Activated T-helper 2 cell treated with anti-CD3 and anti-CD28 coated beads, Interferon-gamma antibody, Interleukin-2, Interleukin-4, amounts not matched to agents 10 μg/mL and 5 μg/mL and 100 μg/mL, durations not matched to agents 14 hours and 24 hours and 36 hours (primary cell): ENCODE results near the gene ENOX1. TPM values are rescaled to one million over a fixed set of nuclear protein-coding genes. Genes with fewer than 3 reads are reported as not detected.
A peak's percentile ranks its signal among the peaks of the same experiment; 100 is the strongest.

ENCODE experiments used
- DNase-seq: peaks from one replicate; pipeline ENCODE4 v3.0.0; 2021; ENCODE audit warnings: low spot score
- H3K27ac Mint-ChIP-seq: one replicate; pipeline ENCODE4 v1.8.0; 2021; ENCODE audit warnings: mixed read lengths
- H3K27me3 Mint-ChIP-seq: one replicate; pipeline ENCODE4 v1.8.0; 2021; ENCODE audit warnings: low read depth, mixed read lengths
- H3K36me3 Mint-ChIP-seq: one replicate; pipeline ENCODE4 v1.8.0; 2021; ENCODE audit warnings: low read depth, mixed read lengths
- H3K4me1 Mint-ChIP-seq: one replicate; pipeline ENCODE4 v1.8.0; 2021; ENCODE audit warnings: low read depth, mixed read lengths
- H3K4me3 Mint-ChIP-seq: one replicate; pipeline ENCODE4 v1.8.0; 2021; ENCODE audit warnings: low read depth, mild to moderate bottlenecking, moderate library complexity, mixed read lengths
- H3K9me3 Mint-ChIP-seq: one replicate; pipeline ENCODE4 v1.8.0; 2021; ENCODE audit warnings: mixed read lengths
- intact Hi-C: fragments of 100-400 bp; cut with micrococcal nuclease; formaldehyde crosslinking; loops from one replicate; pipeline ENCODE4 v1.15.1; 2023
- total RNA-seq: library from RNA; stranded (reverse); gene quantifications from 2 replicates; pipeline ENCODE4 v1.2.3, GENCODE V29; 2022

The ENOX1 gene
- total RNA-seq, 1 donor from 2014 or later, result 0.18 TPM

DNA sequence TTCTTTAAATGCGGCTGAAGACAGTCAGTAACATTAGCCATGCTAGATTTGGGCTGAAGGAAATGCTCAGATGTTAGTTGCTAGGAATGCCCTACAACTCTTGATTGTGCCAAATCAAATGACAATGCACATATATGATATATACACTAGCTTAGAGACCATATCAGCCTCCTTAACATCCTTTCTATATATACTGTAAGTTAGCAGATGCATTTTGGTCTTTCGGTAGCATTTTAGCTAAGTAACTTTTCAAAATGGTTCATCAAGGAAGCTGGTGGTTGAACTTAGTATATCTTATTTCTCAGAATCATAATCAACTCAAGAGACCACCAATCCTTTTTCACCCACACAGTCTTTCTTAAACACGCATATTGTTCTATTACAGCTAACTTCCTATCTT is 14.1 kb upstream of the ENOX1 start:
- no peaks in the 10 kb centered on the region for H3K9me3 Mint-ChIP-seq
- intact Hi-C loops, result no loop called here
- H3K27ac Mint-ChIP-seq, result no peak overlapping the region
- no peak overlapping the region for H3K4me3 Mint-ChIP-seq
- H3K4me1 Mint-ChIP-seq, result peaks cover 15% of the 10 kb centered on the region
- no peaks in the 10 kb centered on the region for H3K36me3 Mint-ChIP-seq
- peaks cover 30% of the 10 kb centered on the region for H3K27me3 Mint-ChIP-seq
- DNase-seq, result no peak

- H3K27me3 Mint-ChIP-seq, result peaks cover 40% of the 10 kb centered on the region
- H3K4me1 Mint-ChIP-seq, result peaks cover 12% of the 10 kb centered on the region
Observed at GRCh38 chr13:43799191-43799590, 12.4 kb upstream of the ENOX1 start.

GRCh38 chr13:43797869-43798268 is 11.1 kb upstream of the ENOX1 start:
- H3K4me1 Mint-ChIP-seq, result peaks cover 12% of the 10 kb centered on the region
- DNase-seq, result no peak
- intact Hi-C loops, result loop anchor here (5.0 kb wide), 1 partner anchor 1301 kb away; no protein-coding TSS in a partner anchor
- no peaks in the 10 kb centered on the region for H3K36me3 Mint-ChIP-seq
- no peaks in the 10 kb centered on the region for H3K9me3 Mint-ChIP-seq
- no peak overlapping the region for H3K27ac Mint-ChIP-seq
- H3K4me3 Mint-ChIP-seq, result no peak overlapping the region
- H3K27me3 Mint-ChIP-seq, result peaks cover 43% of the 10 kb centered on the region

More at GRCh38 chr13:43799191-43799590, 12.4 kb upstream of the ENOX1 start:
- no peak overlapping the region for H3K4me3 Mint-ChIP-seq
- no peaks in the 10 kb centered on the region for H3K9me3 Mint-ChIP-seq
- no peak for DNase-seq
- H3K36me3 Mint-ChIP-seq, result no peaks in the 10 kb centered on the region
- no peak overlapping the region for H3K27ac Mint-ChIP-seq
- intact Hi-C loops, result loop anchor here (5.0 kb wide), 1 partner anchor 1302 kb away; no protein-coding TSS in a partner anchor

DNA sequence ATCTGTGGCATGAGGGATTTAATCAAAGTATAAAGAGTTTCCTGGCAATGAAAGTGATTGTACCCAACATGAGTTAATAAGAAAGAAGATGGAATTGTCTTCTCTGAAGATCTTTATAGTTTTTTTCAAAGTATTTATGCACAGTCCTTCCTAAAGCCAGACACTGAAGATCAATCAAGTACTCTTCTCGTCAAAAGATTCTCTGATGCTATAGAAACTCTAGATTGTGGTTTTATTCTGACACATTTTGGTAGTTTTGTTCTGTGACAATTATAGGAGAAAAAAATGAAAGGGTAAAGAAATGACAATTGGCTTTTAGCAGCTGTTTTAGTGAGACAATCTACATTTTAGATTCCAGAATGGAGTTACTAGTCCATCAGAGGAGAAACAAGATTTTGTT is 10.4 kb upstream of the ENOX1 start:
- no peak for DNase-seq
- no peaks in the 10 kb centered on the region for H3K36me3 Mint-ChIP-seq
- H3K4me1 Mint-ChIP-seq, result peaks cover 12% of the 10 kb centered on the region
- H3K27ac Mint-ChIP-seq, result peak overlapping the region; percentile 47
- peaks cover 42% of the 10 kb centered on the region for H3K27me3 Mint-ChIP-seq
- intact Hi-C loops, result loop anchor here (5.0 kb wide), 1 partner anchor 1300 kb away; no protein-coding TSS in a partner anchor
- H3K4me3 Mint-ChIP-seq, result no peak overlapping the region
- H3K9me3 Mint-ChIP-seq, result no peaks in the 10 kb centered on the region

DNA sequence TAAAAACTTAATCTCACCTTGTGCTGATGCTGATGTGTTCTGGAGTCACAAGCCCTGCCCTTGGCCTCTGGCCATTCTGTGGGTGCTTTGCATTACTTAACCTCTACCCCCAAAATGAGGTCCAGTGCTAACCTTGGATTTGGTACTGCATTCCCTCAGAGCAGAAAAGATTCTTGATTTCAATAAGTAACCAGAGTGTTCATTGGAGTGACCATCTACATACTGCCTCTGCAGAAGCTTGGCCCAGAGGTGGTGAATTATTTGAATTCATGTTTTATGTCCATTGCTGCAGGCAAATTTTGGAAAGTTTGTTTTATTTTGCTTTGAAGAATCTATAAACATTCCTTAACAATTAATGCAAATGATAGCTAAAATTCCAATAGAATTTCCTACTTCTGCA is 7.6 kb upstream of the ENOX1 start:
- Mint-ChIP-seq H3K4me1 (peaks cover 12% of the 10 kb centered on the region), H3K27ac (no peak overlapping the region), H3K27me3 (peaks cover 54% of the 10 kb centered on the region), H3K36me3 (no peaks in the 10 kb centered on the region), H3K4me3 (no peak overlapping the region), H3K9me3 (no peaks in the 10 kb centered on the region)
- intact Hi-C loops, result no loop called here
- DNase-seq, result no peak

DNA sequence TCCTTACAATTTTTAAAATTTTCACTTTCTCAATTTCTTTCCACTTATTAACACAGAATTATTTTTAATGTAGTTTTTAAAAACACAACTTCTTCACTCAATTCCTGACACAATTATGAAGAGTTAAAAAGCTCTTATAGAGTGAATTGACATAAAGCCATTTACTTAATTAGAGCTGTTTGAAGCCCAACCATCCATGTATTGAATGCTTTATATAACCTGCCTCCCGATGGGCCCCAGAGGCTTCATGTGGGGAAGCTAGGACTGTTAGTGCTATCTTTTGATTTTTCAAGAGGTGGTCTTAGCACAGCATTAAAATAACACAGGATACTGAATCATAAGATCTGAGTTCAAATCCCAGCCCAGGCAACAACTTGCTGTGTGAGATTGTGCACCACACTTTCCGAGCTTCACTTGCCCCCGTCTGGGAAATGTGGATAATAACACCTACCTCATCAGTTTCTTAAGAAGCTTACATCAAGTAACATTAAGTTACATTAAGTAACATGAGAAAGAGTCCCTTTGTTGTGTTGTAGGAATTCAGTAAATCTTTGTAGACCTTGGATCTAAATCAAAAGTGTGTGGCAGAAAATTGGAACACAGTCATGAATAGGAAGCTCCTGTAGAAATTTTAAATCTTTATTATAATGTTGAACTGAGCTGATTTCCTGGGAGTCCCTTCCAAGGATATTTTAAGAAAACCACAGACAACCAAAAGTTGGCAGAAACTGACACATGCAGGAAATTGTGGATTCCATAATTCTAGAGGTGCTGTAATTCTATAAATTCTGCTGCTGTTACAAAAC is 5.5 kb upstream of the ENOX1 start:
- intact Hi-C loops, result no loop called here
- Mint-ChIP-seq H3K9me3 (no peaks in the 10 kb centered on the region), H3K27ac (no peak overlapping the region), H3K4me3 (no peak overlapping the region), H3K36me3 (no peaks in the 10 kb centered on the region), H3K27me3 (peaks cover 62% of the 10 kb centered on the region), H3K4me1 (peaks cover 10% of the 10 kb centered on the region)
- DNase-seq, result no peak

DNA sequence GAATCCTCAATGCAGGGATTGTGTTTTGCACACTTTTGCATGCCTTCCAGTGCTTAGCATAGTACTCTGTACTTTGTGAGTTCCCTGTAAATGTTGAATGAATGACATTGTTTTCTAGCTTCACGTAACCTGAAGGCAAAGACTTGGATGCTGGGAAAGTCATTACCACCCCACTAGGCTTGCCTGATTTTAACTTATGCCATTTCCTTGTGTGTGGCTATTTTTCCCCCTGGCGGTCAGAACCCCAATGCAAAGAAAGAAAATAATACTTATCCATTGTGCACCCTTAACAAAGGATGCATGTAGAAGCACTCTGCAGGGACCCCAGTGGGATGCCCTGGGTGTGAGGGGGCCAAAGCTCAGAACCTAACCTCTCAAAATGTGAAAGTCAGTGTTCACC is 1.2 kb upstream of the ENOX1 start:
- intact Hi-C loops, result no loop called here

GRCh38 chr13:43787518-43787891 is 733 bp upstream of the ENOX1 start:
- Mint-ChIP-seq H3K4me1 (peaks cover 2% of the 10 kb centered on the region), H3K36me3 (no peaks in the 10 kb centered on the region), H3K27ac (no peak overlapping the region), H3K9me3 (no peaks in the 10 kb centered on the region), H3K27me3 (peaks cover 53% of the 10 kb centered on the region), H3K4me3 (peak overlapping the region; percentile 39)
- intact Hi-C loops, result no loop called here
- no peak for DNase-seq

More for the DNA sequence above, 1.2 kb upstream of the ENOX1 start:
- H3K4me1 Mint-ChIP-seq, result peaks cover 2% of the 10 kb centered on the region
- H3K9me3 Mint-ChIP-seq, result no peaks in the 10 kb centered on the region
- no peak for DNase-seq
- H3K27me3 Mint-ChIP-seq, result peaks cover 56% of the 10 kb centered on the region
- no peak overlapping the region for H3K4me3 Mint-ChIP-seq
- H3K36me3 Mint-ChIP-seq, result no peaks in the 10 kb centered on the region
- H3K27ac Mint-ChIP-seq, result no peak overlapping the region

DNA sequence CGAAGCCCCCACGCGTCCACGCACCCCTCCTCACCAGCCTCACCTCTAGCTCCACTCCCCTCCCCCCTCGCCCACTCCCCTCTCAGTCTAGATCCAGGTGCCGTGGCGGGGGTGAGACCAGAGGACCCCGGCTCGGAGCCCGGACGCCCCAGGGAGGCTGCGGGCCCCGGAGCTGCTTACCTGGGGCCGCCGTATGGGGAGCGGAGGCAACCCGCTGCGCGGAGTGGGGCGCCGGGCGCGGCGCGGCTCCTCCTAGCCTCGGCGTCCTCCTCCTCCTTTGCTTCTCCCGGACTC is 353 bp downstream of the ENOX1 start:
- Mint-ChIP-seq H3K4me1 (peaks cover 2% of the 10 kb centered on the region), H3K27ac (no peak overlapping the region), H3K9me3 (no peaks in the 10 kb centered on the region), H3K4me3 (no peak overlapping the region), H3K36me3 (no peaks in the 10 kb centered on the region), H3K27me3 (peaks cover 47% of the 10 kb centered on the region)
- no peak for DNase-seq
- intact Hi-C loops, result no loop called here

DNA sequence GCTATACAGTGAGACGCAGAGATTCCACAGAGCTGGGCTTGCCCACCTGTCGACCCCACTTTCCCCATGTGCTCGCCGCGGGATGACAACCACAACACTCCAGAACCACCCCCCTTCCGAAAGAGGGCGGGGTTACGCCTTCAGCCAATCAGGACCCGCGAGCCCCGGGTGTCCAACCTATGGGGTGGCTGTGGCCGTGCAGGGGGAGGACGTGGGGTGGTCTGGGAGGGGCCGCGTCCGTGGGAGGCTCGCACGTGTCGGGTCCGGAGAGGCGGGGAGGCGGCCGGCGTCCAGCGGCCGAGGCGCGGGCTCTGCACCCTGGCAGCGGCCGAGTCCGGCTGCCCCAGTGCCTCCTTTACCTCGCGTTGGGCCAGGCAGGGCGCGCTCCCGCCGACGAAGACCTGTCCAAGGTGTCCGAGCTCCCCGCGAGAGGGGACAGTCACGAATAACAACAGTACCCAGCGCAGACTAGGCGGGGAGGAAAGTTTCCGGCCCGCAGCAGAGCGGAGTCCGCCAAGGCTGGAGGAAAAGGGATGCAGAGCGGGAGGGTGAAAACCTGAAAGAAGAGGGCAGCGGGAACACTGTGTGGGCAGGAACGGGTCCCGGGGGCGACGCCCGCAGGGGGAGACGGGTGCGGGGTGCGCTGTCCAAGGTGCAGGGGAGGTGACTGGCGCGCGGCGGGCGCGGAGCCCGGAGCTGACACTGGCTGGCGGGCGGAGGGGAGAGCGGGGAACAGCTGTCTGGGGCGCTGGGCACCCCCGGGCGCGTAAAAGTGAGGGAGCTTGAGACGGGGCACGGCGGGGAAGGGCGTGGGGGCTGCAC is 911 bp downstream of the ENOX1 start:
- intact Hi-C loops, result no loop called here
- DNase-seq, result no peak
- H3K9me3 Mint-ChIP-seq, result no peaks in the 10 kb centered on the region

DNA sequence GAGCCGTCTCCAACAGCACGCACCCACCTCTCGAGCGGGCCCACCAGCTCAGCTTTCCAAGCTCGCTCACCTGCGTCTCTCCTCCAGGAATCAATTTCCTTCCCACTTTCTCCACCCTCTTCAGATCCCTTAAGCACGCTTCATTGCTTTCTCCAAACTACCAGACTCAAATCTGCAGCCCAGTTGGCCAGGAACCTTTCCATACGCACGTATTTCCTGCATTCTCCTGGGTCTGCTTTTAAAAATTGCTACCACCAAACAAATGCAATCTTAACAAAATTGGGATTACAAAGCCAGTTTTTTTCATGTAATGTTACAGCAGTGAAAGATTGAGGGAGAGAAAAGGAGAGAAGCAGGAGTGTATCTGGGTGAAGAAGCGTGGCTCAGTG is 1.5 kb downstream of the ENOX1 start:
- no peak overlapping the region for H3K27ac Mint-ChIP-seq
- DNase-seq, result no peak
- peak overlapping the region; percentile 10 for H3K4me3 Mint-ChIP-seq
- H3K36me3 Mint-ChIP-seq, result no peaks in the 10 kb centered on the region
- H3K4me1 Mint-ChIP-seq, result peaks cover 2% of the 10 kb centered on the region
- intact Hi-C loops, result no loop called here
- H3K27me3 Mint-ChIP-seq, result peaks cover 45% of the 10 kb centered on the region
- H3K9me3 Mint-ChIP-seq, result no peaks in the 10 kb centered on the region

More for the DNA sequence above, 911 bp downstream of the ENOX1 start:
- no peaks in the 10 kb centered on the region for H3K36me3 Mint-ChIP-seq
- H3K27me3 Mint-ChIP-seq, result peaks cover 49% of the 10 kb centered on the region
- peaks cover 2% of the 10 kb centered on the region for H3K4me1 Mint-ChIP-seq
- peak overlapping the region; percentile 73 for H3K4me3 Mint-ChIP-seq
- no peak overlapping the region for H3K27ac Mint-ChIP-seq

GRCh38 chr13:43784496-43784895 is 2.3 kb downstream of the ENOX1 start:
- intact Hi-C loops, result no loop called here
- no peak overlapping the region for H3K4me3 Mint-ChIP-seq
- DNase-seq, result no peak
- H3K4me1 Mint-ChIP-seq, result peaks cover 2% of the 10 kb centered on the region
- peaks cover 41% of the 10 kb centered on the region for H3K27me3 Mint-ChIP-seq
- no peaks in the 10 kb centered on the region for H3K9me3 Mint-ChIP-seq
- H3K36me3 Mint-ChIP-seq, result no peaks in the 10 kb centered on the region
- no peak overlapping the region for H3K27ac Mint-ChIP-seq

DNA sequence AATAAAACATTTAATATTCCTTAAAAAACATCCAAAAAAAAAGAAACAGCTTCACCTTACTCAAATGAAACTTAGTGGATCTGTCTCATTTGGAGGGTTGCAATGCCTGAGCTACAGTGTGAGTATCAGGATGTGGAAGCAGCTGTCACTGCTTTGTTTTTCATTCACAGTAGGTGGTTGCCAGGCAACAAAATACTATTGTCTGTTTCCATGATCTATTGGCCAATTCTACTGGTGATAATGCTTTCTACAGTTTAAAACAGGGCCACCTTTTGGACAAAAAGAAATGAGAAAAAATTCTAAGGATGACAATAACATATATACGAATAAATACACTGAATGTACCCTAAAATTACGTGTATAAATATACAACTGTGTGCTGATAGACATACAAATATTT is 3.0 kb downstream of the ENOX1 start:
- H3K27me3 Mint-ChIP-seq, result peaks cover 34% of the 10 kb centered on the region
- intact Hi-C loops, result no loop called here
- no peaks in the 10 kb centered on the region for H3K36me3 Mint-ChIP-seq
- H3K27ac Mint-ChIP-seq, result no peak overlapping the region
- H3K9me3 Mint-ChIP-seq, result no peaks in the 10 kb centered on the region
- H3K4me1 Mint-ChIP-seq, result peaks cover 2% of the 10 kb centered on the region
- no peak overlapping the region for H3K4me3 Mint-ChIP-seq
- DNase-seq, result no peak
